ENCODE measurements around the gene DLGAP1.

DNA sequence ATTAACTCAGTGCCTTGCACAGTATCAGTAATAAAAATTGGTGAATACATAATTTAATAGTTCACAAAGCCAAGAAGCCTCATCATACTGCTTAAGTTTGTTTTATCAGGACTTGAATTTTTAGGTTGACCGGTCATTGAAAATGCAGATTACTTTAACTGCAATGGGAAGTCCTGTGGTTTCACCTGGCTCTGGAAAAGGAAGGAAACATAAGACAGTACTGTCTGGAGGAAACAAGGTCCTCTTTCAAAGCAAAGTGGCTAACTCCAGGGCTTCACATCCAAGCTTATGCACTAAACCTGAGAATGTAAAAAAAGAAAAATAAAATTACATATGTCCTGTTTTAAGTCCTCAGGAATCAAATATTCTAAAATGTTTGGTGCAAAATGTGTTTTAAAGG, 119.7 kb downstream of the DLGAP1 start:
- no peak for TF ChIP-seq CTCF (conservative IDR thresholded peaks at IDR 0.05 in 1 of 2, IDR thresholded peaks at IDR 0.05 in 1 of 2; ENCODE audit: extremely low read depth in 1 of 2, insufficient read depth in 1 of 2, low read depth in 1 of 2, low read length in 2 of 2)
- TF ChIP-seq EZH2 (IDR thresholded peaks at IDR 0.05; ENCODE audit: borderline replicate concordance, low read length), result no peak
